Fibroblast of skin of left quadriceps (primary cell): Measurements from ENCODE around the gene KIF3A.

Source experiments
- DNase-seq, 2 experiments: peaks; one replicate each; pipeline ENCODE4 v3.0.0-alpha.2; 2013; ENCODE audit warnings: low read depth in 2 of 2

Gene KIF3A

GRCh38 chr5:132663771-132664695 lies 73.3 kb downstream of the KIF3A start:
- no peak for DNase-seq

- no peak for DNase-seq
These were observed 74.2 kb downstream of the KIF3A start for GRCh38 chr5:132662925-132663770.

- DNase-seq: no peak
These were observed 75.3 kb downstream of the KIF3A start for GRCh38 chr5:132662004-132662401.

- no peak for DNase-seq
These were observed 75.9 kb downstream of the KIF3A start for GRCh38 chr5:132661231-132662003.

- DNase-seq: no peak
These were observed 77.5 kb downstream of the KIF3A start for GRCh38 chr5:132659598-132660493.

GRCh38 chr5:132658381-132659302 lies 78.7 kb downstream of the KIF3A start:
- no peak for DNase-seq

- no peak for DNase-seq
These were observed 79.5 kb downstream of the KIF3A start, which contains the start of gene IL13 for GRCh38 chr5:132657676-132658380. Gene IL13, plus strand, starts transcription at chr5:132658173. Its CDS starts 14 bp downstream, at chr5:132658187.

GRCh38 chr5:132656774-132657355 lies 80.5 kb downstream of the KIF3A start:
- DNase-seq: no peak

- DNase-seq: peak in 1 of 2 experiments; percentile 7
These were observed 81.2 kb downstream of the KIF3A start for GRCh38 chr5:132655821-132656773.

GRCh38 chr5:132653716-132654115 lies 83.6 kb downstream of the KIF3A start:
- no peak for DNase-seq

GRCh38 chr5:132651838-132652469 lies 85.4 kb downstream of the KIF3A start:
- no peak for DNase-seq

GRCh38 chr5:132648355-132648754 lies 89.0 kb downstream of the KIF3A start:
- no peak for DNase-seq

- DNase-seq: no peak
These were observed 89.9 kb downstream of the KIF3A start for GRCh38 chr5:132647473-132647872.

- DNase-seq: no peak
These were observed 90.6 kb downstream of the KIF3A start for GRCh38 chr5:132646583-132647266.

GRCh38 chr5:132644177-132644576 lies 93.2 kb downstream of the KIF3A start:
- DNase-seq: no peak
